IPS-NIHi11 (cell line): ENCODE results near the gene OTOG.
A peak's percentile ranks its signal among the peaks of the same experiment; 100 is the strongest.

Source experiments
- DNase-seq: peaks from one replicate; pipeline ENCODE4 v3.0.0; 2012; ENCODE audit warnings: mixed read lengths, low spot score

Gene OTOG

DNA sequence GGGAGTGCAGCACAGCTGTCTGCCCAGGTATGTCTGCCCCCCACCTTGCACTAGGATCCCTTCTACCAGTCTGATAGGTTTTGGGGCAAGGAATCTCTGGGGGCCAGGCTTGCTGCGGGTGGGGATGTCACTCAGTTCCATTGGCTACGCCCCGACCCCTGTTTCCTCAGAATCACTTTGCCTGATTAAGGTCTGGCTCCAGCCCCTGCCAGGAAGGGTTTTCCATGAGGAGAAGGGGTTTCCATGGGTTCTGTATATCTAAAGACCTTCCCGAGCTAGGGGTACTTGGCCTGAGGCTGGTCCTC is 14.0 kb downstream of the OTOG start:
- DNase-seq, result no peak

DNA sequence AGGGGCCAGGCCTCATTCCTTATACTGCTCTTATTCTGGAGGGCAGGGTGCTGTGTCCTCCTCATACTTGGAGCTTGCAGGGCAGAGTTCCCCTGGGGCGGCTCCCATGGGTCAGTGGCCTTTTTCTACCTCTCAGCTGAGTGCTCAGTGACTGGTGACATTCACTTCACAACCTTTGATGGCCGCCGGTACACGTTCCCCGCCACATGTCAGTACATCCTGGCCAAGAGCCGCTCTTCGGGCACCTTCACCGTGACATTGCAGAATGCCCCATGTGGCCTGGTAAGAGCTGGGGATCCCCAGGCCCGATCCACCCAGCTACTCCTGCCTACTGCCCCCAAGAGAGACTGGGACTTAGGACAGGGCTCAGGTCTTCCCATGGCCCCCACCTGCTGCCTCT is 14.5 kb downstream of the OTOG start:
- DNase-seq, result no peak

DNA sequence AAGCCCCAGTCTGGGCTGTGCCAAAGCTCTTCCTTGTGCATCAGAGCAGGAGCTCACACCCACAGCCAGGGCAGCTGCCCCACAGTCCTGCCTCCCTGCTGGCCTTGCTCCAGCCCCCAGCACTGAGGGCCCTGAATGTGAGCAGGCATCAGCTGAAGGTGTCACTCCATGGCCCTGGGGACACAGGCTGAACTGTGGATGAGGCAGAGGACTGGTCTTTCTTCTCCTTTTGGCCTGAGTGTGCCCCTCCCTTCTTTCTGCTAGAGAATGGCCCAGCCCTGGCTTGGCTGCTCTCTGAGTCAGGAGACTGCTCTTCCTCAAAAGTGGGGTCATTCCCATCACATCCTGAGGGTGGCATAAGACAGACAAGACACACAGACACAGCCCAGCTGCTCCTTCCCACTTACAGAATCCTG is 16.2 kb downstream of the OTOG start:
- DNase-seq, result peak; percentile 57

DNA sequence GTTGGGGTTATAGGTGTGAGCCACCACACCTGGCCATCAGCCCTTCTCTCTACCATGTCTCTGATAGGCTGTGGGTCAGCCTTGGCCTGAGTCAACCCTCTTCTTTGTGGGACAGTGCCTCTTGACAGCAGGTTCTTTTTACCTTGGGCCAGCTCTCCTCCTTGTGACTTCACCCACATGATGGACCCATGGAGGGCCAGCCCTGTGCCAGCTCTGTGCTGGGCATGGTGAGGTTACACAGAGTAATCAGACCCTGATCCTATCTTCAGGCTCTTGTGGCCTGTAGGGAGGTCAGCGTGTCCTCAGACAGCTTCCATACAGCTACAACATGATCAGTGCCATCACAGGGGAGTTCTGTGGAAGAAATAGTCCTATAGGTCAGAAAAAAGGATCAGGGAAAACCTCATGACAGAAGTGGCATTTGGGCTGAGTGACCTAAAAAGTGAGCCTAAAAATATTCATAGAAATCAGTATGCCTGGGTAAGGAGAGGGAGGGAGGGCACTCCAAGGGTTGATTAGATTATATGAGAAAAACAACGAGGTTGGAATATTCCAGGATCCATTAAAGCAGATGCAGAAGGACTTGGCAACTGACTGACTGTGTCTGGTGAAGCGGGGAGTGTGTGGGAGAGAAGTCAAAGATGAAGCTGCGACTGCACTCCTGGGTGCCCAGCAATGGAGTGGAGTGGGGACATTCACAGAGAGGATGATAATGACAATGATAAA is 17.1 kb downstream of the OTOG start:
- DNase-seq, result no peak

DNA sequence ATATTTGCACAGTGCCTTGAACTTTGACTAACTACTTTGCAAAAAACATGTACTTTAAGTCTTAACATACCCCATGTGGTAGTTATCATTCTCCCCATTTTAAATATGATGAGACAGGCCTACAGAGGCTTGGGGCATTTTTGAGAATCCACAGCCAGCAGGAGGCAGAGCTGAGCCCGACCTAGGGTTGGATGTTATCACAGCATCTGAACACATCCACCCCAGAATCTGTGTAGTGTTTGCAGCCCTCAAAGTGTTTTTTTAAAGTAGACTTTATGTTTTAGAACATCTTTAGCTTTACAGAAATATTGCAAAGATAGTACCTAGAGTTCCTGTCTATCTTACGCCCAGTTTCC is 17.6 kb downstream of the OTOG start:
- DNase-seq, result peak; percentile 43

DNA sequence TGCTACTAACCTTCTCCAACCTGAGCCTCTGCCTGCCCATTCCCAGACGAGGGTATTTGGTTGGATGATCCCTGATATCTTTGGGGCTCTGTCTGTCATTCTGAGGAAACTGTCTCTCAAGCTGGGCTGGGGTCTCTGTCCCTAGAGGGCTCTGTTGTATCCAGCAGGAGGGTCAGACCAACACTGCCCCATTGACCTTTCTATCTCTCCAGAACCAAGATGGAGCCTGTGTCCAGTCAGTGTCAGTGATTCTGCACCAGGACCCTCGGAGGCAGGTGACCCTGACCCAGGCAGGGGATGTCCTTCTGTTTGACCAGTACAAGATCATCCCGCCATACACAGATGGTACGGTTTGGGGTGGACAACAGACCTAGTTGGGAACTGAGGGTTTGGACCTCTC is 21.9 kb downstream of the OTOG start:
- DNase-seq, result no peak

DNA sequence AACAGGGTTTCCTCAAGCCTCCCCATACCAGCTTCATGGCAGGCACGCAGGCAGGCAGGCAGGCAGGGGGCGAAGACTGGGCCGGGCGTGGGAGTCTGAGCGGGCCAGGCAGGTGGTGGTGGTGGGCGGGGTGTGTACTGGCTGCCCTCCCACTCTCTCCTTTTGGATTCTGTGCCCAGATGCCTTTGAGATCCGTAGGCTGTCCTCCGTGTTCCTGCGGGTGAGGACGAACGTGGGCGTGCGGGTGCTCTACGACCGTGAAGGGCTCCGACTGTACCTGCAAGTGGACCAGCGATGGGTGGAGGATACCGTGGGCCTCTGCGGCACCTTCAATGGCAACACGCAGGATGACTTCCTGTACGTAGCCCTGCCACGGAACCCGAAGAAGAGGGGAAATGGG is 23.0 kb downstream of the OTOG start:
- DNase-seq, result no peak

DNA sequence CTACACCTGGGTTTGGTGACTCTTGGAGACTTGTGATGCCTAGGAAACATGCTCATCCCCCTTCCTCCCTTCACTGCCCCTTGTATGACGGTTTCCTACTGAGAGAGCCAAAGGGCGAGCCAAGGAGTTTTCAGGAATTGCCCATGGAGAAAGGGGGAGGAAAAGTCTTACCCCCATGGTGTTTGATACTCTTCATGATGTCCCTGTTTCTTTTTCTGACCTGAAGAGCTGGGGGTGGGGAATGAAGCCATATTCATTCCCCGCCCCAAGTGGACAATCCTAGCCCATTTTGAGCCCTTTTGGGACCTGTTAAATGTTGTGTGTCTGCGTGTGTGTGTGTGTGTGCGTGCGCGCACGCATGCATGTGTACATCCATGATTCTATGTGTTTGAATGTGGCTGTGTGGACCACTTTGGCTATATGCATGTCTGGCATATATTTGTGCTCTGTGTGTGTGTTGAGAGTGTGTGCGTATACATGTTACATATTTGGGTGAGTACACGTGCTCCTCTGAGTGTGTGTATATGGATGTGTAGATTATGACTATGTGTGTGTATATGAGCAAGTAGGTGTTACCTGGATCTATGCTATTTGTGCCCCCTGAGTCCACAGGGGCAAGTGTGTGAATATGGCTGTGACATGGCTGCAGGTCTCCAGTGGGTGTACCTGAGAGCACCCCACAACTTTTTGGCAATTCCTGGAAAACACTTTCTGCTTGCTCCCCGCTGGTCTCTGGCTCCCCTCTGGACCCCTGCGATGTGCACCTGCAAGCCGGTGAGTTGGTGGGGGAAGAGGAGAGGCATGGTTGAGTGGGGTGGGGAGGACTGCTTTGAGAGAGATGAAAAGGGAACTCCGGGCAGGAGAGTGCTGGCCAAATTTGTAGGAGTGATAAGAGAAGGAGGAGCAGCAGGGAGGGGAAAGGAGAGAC is 24.6 kb downstream of the OTOG start:
- no peak for DNase-seq

DNA sequence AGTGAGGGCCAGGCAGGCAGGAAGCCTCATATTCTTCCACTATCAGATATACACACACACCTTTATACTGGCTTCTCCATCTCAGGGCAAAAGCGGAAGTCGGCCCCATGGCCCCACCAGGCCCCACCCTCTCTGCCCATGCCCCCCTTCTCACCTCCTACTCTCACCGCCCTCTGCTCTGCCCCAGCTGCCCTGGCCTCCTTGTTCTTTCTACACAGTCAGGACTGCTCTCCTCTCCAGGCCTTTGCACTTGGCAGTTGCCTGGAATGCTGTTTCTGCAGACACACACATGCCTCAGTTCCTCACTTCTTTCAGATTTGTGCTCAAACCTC is 25.3 kb downstream of the OTOG start:
- DNase-seq, result no peak

DNA sequence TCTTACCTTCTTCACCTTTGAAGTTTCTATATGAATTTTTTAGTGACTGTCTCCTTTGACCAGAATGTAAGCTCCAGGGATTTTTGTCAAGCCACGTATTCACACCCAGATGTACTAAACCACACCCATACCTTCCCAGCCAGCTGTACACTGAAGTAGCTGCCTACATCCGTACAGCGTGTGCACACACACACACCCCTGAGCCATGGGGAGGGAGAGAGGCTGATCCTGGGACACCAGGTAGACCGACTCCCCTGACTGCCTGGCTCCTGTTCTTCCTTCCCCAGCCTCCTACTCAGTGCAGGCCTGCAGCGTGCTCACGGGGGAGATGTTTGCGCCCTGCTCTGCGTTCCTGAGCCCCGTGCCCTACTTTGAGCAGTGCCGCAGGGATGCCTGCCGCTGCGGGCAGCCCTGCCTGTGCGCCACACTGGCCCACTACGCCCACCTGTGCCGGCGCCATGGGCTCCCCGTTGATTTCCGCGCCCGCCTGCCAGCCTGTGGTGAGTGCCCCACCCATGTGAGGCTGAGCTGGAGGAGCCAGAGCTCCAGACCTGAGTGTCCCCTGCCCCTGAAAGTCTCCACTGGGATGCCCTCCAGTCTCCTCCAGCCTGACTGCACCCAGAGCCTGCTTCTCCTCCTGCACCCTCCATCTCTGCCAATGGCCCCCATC is 25.9 kb downstream of the OTOG start:
- DNase-seq, result no peak

DNA sequence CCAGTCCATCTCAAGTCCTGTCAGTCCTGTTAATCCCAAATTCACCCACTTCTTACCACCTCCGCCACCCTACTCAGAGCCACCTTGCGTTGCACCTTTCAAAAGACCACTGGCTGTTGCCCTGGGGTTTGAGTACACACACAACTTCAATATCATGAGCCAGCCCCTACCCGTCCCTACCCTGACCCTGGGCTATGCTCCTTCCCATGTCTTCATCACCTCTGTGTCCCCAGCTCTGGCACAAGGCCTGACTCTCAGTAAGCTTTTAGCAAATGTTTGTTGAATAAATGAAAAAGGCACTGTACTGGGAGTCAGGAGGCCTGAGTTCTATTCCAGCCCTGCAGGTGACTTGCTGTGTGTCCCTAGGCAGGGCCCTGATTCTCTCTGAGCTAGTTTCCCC is 26.5 kb downstream of the OTOG start:
- no peak for DNase-seq

DNA sequence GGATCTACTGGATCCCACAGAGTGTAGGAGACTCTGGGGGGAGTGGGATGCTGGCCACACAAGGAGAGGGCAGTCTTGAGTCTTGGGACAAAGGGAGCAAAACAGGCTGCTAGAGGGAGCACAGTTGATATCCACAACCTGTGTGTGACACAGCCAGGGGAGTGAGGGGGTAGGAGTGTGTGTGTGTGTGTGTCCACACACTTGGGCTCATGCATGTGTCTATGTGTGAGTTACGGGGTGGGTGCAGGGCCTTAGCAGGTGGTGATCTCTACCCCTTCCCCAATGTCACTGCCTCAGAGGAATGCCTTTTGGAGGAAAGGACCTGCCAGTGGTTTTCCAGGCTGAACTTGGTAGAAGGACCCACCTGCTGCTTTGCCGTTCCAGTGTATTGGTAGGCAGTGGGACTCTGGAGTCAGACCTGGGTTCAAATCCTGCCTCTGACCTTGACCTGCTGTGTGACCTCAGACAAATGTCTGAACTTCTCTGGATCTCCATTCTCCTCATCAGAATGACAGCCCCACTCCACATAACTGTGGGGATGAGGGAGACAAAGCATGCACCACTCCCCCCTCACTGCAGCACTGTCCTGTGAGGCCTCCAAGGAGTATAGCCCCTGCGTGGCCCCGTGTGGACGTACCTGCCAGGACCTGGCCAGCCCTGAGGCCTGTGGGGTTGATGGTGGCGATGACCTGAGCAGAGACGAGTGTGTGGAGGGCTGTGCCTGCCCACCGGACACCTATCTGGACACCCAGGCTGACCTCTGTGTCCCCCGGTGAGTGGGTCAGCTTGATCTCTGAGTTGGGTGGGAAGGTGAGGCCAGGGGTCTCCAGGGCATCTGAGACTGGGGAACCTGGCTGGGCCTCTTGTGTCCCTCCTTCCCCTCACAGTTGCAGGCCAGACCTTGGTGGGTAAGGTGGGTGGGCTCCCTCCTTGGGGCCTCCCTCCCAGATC is 27.4 kb downstream of the OTOG start:
- DNase-seq, result no peak

DNA sequence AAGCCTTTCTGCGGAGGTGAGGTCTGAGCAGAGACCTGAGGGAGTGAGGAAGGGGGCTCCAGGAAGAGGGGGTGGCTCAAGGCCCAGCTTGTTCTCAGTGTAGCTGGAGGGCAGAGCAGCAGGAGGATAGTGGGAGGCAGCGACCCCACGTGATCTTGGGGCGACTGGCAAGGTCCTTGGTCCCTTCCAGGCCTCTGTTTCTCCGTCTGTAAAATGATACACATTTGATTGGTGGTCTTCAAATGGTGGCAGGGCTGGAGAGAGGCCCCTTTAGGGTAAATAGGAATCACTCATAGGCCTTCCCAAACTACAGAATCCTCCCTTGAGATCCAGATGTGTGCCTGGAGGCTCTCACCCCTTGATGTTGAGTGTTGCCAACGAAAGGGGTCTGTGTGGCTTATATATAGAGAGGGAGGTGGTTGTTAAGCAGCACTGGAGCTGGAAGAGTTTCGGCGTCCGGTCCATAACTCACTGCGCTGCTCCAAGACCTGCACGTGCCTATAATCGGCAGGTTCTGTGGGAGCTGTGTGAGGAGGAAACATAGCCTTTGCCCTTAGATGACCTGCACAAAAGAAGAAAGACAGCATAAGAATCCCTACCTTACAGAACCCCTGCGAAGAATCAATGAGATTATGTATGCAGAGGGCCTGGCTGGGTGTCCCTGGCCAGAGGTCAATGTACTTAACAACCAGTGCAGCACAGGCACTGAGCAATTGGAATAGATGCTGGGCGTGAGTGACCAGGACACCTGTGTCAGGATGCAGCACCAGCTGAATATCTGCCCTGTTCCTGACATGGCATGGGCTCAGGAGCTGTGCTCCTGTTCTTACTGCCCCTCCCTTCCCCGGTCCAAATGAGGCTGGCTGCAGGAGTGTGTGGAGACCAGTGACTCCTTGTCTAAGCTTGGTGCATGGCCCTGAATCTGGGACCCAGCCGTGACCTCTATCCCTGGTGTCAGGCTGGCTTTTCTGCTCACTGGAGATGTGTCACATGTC is 28.7 kb downstream of the OTOG start:
- no peak for DNase-seq

DNA sequence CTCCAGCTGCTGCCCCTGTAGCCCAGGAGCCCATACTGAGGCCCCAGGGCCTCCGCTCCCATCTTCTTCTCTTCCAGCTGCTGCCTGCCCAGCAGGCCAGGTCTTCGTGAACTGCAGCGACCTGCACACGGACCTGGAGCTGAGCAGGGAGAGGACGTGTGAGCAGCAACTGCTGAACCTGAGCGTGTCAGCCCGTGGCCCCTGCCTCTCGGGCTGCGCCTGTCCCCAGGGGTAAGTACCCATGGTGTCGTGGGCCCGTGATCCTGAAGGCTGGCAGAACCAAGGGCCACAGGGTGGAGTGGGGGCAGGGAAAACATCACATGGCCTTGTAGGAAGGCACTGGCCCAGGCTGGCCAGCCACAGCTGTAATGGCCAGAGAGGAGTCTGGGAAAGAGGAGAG is 31.2 kb downstream of the OTOG start:
- DNase-seq, result no peak

DNA sequence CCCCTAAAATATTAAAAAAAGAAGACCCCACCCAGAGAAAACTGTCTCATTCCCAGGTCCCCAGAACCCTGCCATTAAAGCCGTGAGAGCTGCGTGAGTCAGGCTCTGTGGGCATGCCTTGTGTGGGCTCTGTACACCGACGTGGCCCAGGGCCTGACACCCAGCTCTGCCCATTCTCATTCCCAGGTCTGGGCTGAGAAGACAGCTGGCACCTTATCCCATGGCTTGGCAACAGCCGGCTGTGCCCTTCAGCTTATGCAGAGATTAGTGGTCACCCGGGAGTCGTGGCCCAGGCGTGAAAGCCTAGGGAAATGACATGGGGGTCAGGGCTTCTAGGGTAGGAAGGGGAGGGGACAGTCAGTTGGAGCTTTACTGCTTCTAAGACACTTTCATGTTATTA is 31.9 kb downstream of the OTOG start:
- no peak for DNase-seq

DNA sequence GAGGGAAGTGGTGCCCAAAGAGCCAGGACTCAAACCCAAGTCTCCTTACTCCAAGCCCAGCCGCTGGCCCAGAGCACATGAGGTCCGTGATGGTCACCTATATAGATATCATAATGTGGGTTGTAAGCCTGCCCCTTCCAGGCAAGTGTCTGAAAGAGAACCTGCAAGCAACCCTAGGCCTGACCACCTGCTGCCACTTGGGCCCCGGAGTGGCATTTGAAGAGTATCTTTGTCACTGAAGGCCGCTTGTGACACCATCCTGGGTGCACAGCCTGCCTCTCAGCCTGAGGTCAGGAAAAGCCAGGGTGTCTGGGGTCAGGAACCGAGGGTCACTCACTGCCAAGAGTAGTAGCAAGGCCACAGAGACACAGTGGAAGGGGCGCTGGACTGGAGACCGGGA is 32.4 kb downstream of the OTOG start:
- DNase-seq, result no peak

DNA sequence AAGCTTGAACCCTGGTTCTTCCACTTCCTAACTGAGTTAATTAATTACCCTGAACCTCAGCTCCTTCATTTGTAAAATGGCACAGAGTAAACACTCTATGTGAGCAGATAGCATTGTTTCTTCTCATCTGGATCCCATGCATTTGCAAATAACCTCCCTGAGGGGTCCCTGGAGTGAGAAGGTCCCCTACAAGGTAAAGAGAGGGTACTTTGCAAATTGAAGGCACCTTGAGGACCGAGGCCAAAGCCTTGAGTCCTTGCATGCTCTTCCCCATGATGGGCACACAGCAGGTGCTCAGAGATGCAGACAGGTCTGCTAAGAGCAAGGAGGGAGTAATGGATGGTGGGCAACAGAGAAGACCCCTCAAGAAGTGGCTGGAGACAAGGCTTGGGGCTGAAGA is 33.2 kb downstream of the OTOG start:
- no peak for DNase-seq

DNA sequence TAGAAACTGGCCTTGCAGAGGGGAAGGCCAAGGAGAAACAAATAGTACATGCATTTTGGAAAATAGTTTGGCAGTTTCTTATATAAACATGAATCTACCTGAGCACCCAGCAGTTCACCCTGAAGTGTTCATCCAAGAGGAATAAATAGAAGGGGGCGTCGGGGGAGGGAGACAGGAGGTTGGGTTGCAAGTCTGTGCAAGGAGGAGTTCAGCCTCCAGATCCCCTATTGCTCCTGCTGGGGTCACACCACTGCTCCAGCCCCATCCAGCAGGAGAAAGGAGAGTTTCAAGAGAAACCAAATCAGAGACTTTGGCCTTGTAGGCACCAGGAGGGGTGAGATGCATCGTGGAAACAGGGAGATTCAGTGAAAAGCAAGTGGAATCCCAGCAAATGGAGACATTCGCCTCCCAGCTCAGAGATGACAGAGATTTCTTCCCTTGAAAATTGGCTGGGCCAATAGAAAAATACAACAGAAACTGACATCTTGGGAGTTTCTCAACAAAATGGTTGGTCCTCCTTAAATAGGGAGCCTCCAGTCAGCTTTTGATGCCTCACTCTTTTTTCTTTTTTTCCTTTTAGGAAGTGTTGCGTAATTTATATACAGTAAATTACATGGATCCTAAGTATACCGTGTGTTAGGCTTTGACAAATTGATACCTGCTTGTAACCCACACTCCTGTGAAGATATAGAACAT is 34.1 kb downstream of the OTOG start:
- no peak for DNase-seq

DNA sequence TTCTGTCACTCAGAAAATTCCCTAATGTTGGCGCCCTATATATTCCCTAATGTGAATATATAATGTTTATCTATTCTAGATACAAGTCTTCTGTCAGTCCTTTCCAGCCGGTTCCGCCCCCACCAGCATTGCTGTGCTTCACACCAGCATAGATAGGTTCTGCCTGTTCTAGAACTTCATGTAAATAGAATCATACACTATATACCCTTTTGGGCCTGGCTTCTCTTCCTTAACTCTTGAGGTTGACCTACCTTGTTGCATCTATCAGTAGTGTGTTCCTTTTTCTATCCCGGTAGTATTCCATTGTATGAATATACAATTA is 34.6 kb downstream of the OTOG start:
- DNase-seq, result no peak

DNA sequence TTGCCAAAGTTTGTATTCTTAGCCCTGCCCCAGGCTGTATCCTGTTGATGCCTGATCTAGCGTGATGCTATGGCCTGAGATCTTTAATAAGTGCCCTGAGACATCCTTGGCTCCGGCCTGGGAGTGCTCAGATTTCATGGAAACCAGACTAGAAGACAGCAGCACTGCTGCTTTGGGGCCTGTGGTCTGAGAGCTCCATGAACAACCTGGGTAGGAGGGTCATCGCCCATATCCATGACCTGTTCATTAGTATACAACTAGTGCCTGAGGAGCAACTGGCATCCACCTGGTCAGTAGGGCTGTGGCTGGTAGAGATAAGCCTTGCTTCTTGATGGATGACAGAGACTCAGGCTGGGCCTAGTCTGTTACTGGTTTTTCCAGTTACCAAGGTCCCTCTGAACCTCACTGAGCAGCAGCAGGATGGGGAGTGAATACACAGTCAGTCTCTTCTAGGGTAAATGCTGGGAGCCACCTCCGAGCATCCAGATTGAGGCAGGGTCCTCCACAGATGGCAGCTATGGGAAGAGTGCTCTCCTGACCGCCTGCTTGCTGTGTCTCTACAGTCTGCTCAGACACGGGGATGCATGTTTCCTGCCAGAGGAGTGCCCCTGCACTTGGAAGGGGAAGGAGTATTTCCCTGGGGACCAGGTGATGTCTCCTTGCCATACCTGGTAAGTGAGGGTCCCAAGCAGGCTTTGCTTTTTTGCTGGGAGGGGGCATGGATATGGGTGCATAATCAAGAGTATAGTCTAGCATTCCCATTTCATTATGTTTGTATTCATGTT is 39.0 kb downstream of the OTOG start:
- no peak for DNase-seq
